Hematopoietic multipotent progenitor cell treated with erythropoietin and hydrocortisone succinate and interleukin-3 and kit ligand, for 17 days (in vitro differentiated cells): ENCODE results near the gene CACNG1.

Experiments used
- DNase-seq: peaks from one replicate; pipeline ENCODE4 v3.0.0-alpha.2; 2015; ENCODE audit warnings: low spot score

Gene CACNG1

GRCh38 chr17:67044016-67044772, at the start of gene CACNG1:
Gene CACNG1, plus strand, starts transcription at chr17:67044554. Its CDS starts 107 bp downstream, at chr17:67044661.
- no peak for DNase-seq

GRCh38 chr17:66994930-66995535, 49.3 kb upstream of the CACNG1 start:
- no peak for DNase-seq

- DNase-seq, result no peak
Observed at GRCh38 chr17:66995944-66996343, 48.4 kb upstream of the CACNG1 start.

GRCh38 chr17:66996926-66997325, 47.4 kb upstream of the CACNG1 start:
- no peak for DNase-seq

- DNase-seq, result no peak
Observed at GRCh38 chr17:67003231-67003630, 41.1 kb upstream of the CACNG1 start.

- DNase-seq, result no peak
Observed at GRCh38 chr17:67004181-67004580, 40.2 kb upstream of the CACNG1 start.

- DNase-seq, result no peak
Observed at GRCh38 chr17:67007266-67007665, 37.1 kb upstream of the CACNG1 start.

GRCh38 chr17:67008101-67008500, 36.3 kb upstream of the CACNG1 start:
- no peak for DNase-seq

GRCh38 chr17:67011527-67012175, 32.7 kb upstream of the CACNG1 start:
- no peak for DNase-seq

- no peak for DNase-seq
Observed at GRCh38 chr17:67013891-67014290, 30.5 kb upstream of the CACNG1 start.

- no peak for DNase-seq
Observed at GRCh38 chr17:67015001-67015400, 29.4 kb upstream of the CACNG1 start.

- no peak for DNase-seq
Observed at GRCh38 chr17:67016039-67016762, 28.2 kb upstream of the CACNG1 start.

GRCh38 chr17:67017910-67018309, 26.4 kb upstream of the CACNG1 start:
- DNase-seq, result no peak

GRCh38 chr17:67018471-67019434, 25.6 kb upstream of the CACNG1 start:
- no peak for DNase-seq

GRCh38 chr17:67019809-67020208, 24.5 kb upstream of the CACNG1 start:
- no peak for DNase-seq

- DNase-seq, result no peak
Observed at GRCh38 chr17:67020293-67020766, 24.0 kb upstream of the CACNG1 start.

GRCh38 chr17:67021196-67021595, 23.2 kb upstream of the CACNG1 start:
- no peak for DNase-seq

- no peak for DNase-seq
Observed at GRCh38 chr17:67021743-67022450, 22.5 kb upstream of the CACNG1 start.

- no peak for DNase-seq
Observed at GRCh38 chr17:67022451-67022810, 21.9 kb upstream of the CACNG1 start.

- DNase-seq, result no peak
Observed at GRCh38 chr17:67024736-67025135, 19.6 kb upstream of the CACNG1 start.
